ENCODE results near the gene TFPI. TPM values are rescaled to one million over a fixed set of nuclear protein-coding genes. Genes with fewer than 3 reads are reported as not detected.
A peak's percentile ranks its signal among the peaks of the same experiment; 100 is the strongest.

The TFPI gene
- total RNA-seq, 1 experiment from 2014 or later, result 29.1 TPM

- H3K27ac ChIP-seq (ENCODE audit: low read depth, low read length), result no peak overlapping the region
- TF ChIP-seq RAD21 (IDR thresholded peaks at IDR 0.05; ENCODE audit: low read depth), result peak; percentile 57
- peak; percentile 43 to 79 (median 45); a peak in 5 of 6 replicates for TF ChIP-seq CTCF (IDR thresholded peaks at IDR 0.05 in 2 of 3, conservative IDR thresholded peaks at IDR 0.05 in 1 of 3; ENCODE audit: borderline replicate concordance in 1 of 3, insufficient read depth in 1 of 3, low read depth in 2 of 3, low read length in 2 of 3)
- TF ChIP-seq SP1 (IDR thresholded peaks at IDR 0.05; ENCODE audit: low read depth), result no peak
- H3K4me1 ChIP-seq (ENCODE audit: control insufficient read depth in 1 of 2, insufficient read depth in 2 of 2, low read length in 2 of 2), result peaks cover 0 to 6% of the 10 kb centered on the region in 2 experiments; a peak in 2 of 4 replicates
- 0 out of 4 replicates have a peak, but pooled peaks cover 0 to 4% of the 10 kb centered on the region in 2 experiments for H3K36me3 ChIP-seq (ENCODE audit: control insufficient read depth in 1 of 2, insufficient read depth in 2 of 2, low read length in 2 of 2)
- BruUV-seq (replicated peaks), result no TSS peak
- no peak overlapping the region for H3K9ac ChIP-seq (ENCODE audit: low read length)
- intact Hi-C loops (cut with micrococcal nuclease), result loop anchor here (5.0 kb wide), 1 partner anchor 596 kb away; no protein-coding TSS in a partner anchor
- H3K79me2 ChIP-seq (ENCODE audit: insufficient read depth, low read length), result no peaks in the 10 kb centered on the region
- ATAC-seq (no peak), DNase-seq (ENCODE audit: low read depth, low spot score) (peak; percentile 22)
- peaks cover 0 to 3% of the 10 kb centered on the region in 2 experiments; a peak in 1 of 4 replicates for H3K9me3 ChIP-seq (ENCODE audit: control insufficient read depth in 1 of 2, insufficient read depth in 1 of 2, low read depth in 1 of 2, low read length in 2 of 2)
- H3K9me2 ChIP-seq (ENCODE audit: insufficient read depth), result no peaks in the 10 kb centered on the region
- ChIA-PET POLR2A (interaction anchor here (2.4 kb wide), 1 partner anchor 83 kb away, joined by 23 read pairs; no protein-coding TSS in a partner anchor), CTCF (interaction anchor here (0.7 to 6.6 kb wide), 4 partner anchors 72 to 347 kb away, joined by 3 to 412 read pairs (median 24); no protein-coding TSS in a partner anchor), RAD21 (ENCODE audit: low non-redundant PET in 1 of 2, low total read pairs in 2 of 2, uncharacterized antibody in 2 of 2, unreplicated experiment in 2 of 2) (no interaction called here)
- no peak overlapping the region for H3K4me2 ChIP-seq (ENCODE audit: low read length)
- no peak overlapping the region for H3K4me3 ChIP-seq (replicated peaks in 1 of 2; ENCODE audit: low read depth in 1 of 2, low read length in 2 of 2)
- H2AFZ ChIP-seq (ENCODE audit: low read depth, low read length, poor library complexity, severe bottlenecking), result no peak overlapping the region
- no peaks in the 10 kb centered on the region for H3K27me3 ChIP-seq (ENCODE audit: insufficient read depth, low read length)
- no peaks in the 10 kb centered on the region for H4K20me1 ChIP-seq (ENCODE audit: insufficient read depth)
These were observed 56.3 kb downstream of the TFPI start for GRCh38 chr2:187497858-187498463.

- no peaks in the 10 kb centered on the region for H3K9me2 ChIP-seq (ENCODE audit: insufficient read depth)
- no peak overlapping the region for H3K9ac ChIP-seq (ENCODE audit: low read length)
- H3K9me3 ChIP-seq (ENCODE audit: control insufficient read depth in 1 of 2, insufficient read depth in 1 of 2, low read depth in 1 of 2, low read length in 2 of 2), result peaks cover 0 to 5% of the 10 kb centered on the region in 2 experiments; a peak in 1 of 4 replicates
- H2AFZ ChIP-seq (ENCODE audit: low read depth, low read length, poor library complexity, severe bottlenecking), result no peak overlapping the region
- POLR2A ChIA-PET, result no interaction called here
- peaks cover 0 to 6% of the 10 kb centered on the region in 2 experiments; a peak in 2 of 4 replicates for H3K4me1 ChIP-seq (ENCODE audit: control insufficient read depth in 1 of 2, insufficient read depth in 2 of 2, low read length in 2 of 2)
- no TSS peak for BruUV-seq (replicated peaks)
- no peak overlapping the region for H3K4me2 ChIP-seq (ENCODE audit: low read length)
- 0 out of 4 replicates have a peak, but pooled peaks cover 0 to 4% of the 10 kb centered on the region in 2 experiments for H3K36me3 ChIP-seq (ENCODE audit: control insufficient read depth in 1 of 2, insufficient read depth in 2 of 2, low read length in 2 of 2)
- intact Hi-C loops (cut with micrococcal nuclease), result loop anchor here (5.0 kb wide), 1 partner anchor 595 kb away; no protein-coding TSS in a partner anchor
- no peak overlapping the region for H3K27ac ChIP-seq (ENCODE audit: low read depth, low read length)
- RAD21 ChIA-PET (ENCODE audit: low non-redundant PET in 1 of 2, low total read pairs in 2 of 2, uncharacterized antibody in 2 of 2, unreplicated experiment in 2 of 2), result no interaction called here
- no peaks in the 10 kb centered on the region for H3K79me2 ChIP-seq (ENCODE audit: insufficient read depth, low read length)
- H3K27me3 ChIP-seq (ENCODE audit: insufficient read depth, low read length), result no peaks in the 10 kb centered on the region
- H3K4me3 ChIP-seq (replicated peaks in 1 of 2; ENCODE audit: low read depth in 1 of 2, low read length in 2 of 2), result no peak overlapping the region
- ATAC-seq, result no peak
- H4K20me1 ChIP-seq (ENCODE audit: insufficient read depth), result no peaks in the 10 kb centered on the region
- CTCF ChIA-PET, result no interaction called here
- no peak for DNase-seq (ENCODE audit: low read depth, low spot score)
- no peak for TF ChIP-seq SRF (IDR thresholded peaks at IDR 0.05; ENCODE audit: low read depth)
- TF ChIP-seq CBX3 (IDR thresholded peaks at IDR 0.05; ENCODE audit: low read depth), result no peak
- no peak for TF ChIP-seq FOSL1 (IDR thresholded peaks at IDR 0.05; ENCODE audit: low read depth)
- TF ChIP-seq, protein P1, sequence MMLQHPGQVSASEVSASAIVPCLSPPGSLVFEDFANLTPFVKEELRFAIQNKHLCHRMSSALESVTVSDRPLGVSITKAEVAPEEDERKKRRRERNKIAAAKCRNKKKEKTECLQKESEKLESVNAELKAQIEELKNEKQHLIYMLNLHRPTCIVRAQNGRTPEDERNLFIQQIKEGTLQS (IDR thresholded peaks at IDR 0.05), result no peak
- TF ChIP-seq ELF1 (IDR thresholded peaks at IDR 0.05; ENCODE audit: borderline replicate concordance, low read depth), result no peak
- no peak for TF ChIP-seq CTCF (IDR thresholded peaks at IDR 0.05 in 2 of 3, conservative IDR thresholded peaks at IDR 0.05 in 1 of 3; ENCODE audit: borderline replicate concordance in 1 of 3, insufficient read depth in 1 of 3, low read depth in 2 of 3, low read length in 2 of 3)
- no peak for TF ChIP-seq POLR2AphosphoS5 (IDR thresholded peaks at IDR 0.05; ENCODE audit: low read depth, low read length)
- TF ChIP-seq EZH2 (IDR thresholded peaks at IDR 0.05), result no peak
- no peak for TF ChIP-seq EZH2phosphoT487 (IDR thresholded peaks at IDR 0.05; ENCODE audit: borderline replicate concordance)
- TF ChIP-seq YY1 (IDR thresholded peaks at IDR 0.05; ENCODE audit: extremely low read depth, insufficient replicate concordance, low read depth, low read length), result no peak
- no peak for TF ChIP-seq EGR1 (IDR thresholded peaks at IDR 0.05; ENCODE audit: low read depth)
- TF ChIP-seq SP1 (IDR thresholded peaks at IDR 0.05; ENCODE audit: low read depth), result no peak
- TF ChIP-seq, protein P2, sequence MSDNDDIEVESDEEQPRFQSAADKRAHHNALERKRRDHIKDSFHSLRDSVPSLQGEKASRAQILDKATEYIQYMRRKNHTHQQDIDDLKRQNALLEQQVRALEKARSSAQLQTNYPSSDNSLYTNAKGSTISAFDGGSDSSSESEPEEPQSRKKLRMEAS (IDR thresholded peaks at IDR 0.05), result no peak
- no peak for TF ChIP-seq CEBPB (IDR thresholded peaks at IDR 0.05; ENCODE audit: low read depth)
These were observed 57.1 kb downstream of the TFPI start for GRCh38 chr2:187497140-187497539.

All from HCT116 (cell line).